Esophagus squamous epithelium (tissue), 4 donors: Measurements from ENCODE around the gene URGCP.

Experiments
- POLR2A ChIP-seq, 4 donors: fragments of 450-650 bp; IDR thresholded peaks; one replicate each; pipeline ENCODE4 v1.6.1; 2017; ENCODE audit warnings: antibody characterized with exemption in 4 of 4, mild to moderate bottlenecking in 4 of 4, moderate library complexity in 3 of 4
- TF ChIP-seq, protein P1 (sequence below), 6 experiments: fragments of 450-650 bp in 4 of 6; fragments of 200-600 bp in 2 of 6; sonication (generic) in 2 of 6; IDR thresholded peaks; one replicate each; pipeline ENCODE4 v1.5.1; 2016 to 2019; ENCODE audit warnings: antibody characterized with exemption in 6 of 6, mild to moderate bottlenecking in 4 of 6, moderate library complexity in 4 of 6

DNA sequence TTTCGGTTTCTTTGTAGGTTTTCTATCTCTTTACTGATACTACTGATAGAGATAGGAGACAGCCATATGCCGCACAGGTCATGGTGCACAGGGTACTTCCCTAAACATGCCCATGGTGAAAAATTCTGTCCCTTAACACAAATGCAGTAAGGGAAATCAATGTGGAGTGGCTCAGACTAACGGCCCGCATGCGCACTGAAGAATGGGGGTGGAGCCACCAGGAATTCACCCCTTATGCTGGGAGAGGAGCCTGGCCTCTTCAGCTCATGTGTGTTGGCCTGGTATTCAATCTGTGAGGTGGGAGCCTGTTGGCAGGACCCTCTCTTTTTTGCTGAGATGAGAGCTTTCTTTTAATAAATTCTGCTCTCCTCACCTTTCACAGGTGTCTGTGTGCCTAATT, 8.4 kb upstream of the URGCP start:
- no peak for TF ChIP-seq POLR2A (IDR thresholded peaks at IDR 0.05)
- TF ChIP-seq, protein P1, sequence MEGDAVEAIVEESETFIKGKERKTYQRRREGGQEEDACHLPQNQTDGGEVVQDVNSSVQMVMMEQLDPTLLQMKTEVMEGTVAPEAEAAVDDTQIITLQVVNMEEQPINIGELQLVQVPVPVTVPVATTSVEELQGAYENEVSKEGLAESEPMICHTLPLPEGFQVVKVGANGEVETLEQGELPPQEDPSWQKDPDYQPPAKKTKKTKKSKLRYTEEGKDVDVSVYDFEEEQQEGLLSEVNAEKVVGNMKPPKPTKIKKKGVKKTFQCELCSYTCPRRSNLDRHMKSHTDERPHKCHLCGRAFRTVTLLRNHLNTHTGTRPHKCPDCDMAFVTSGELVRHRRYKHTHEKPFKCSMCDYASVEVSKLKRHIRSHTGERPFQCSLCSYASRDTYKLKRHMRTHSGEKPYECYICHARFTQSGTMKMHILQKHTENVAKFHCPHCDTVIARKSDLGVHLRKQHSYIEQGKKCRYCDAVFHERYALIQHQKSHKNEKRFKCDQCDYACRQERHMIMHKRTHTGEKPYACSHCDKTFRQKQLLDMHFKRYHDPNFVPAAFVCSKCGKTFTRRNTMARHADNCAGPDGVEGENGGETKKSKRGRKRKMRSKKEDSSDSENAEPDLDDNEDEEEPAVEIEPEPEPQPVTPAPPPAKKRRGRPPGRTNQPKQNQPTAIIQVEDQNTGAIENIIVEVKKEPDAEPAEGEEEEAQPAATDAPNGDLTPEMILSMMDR (IDR thresholded peaks at IDR 0.05): no peak
